DND-41 (cell line): ENCODE measurements around the gene KATNAL1.

Experiments
- EZH2 ChIP-seq: IDR thresholded peaks from 3 replicates; pipeline ENCODE4 v1.6.1; 2012; ENCODE audit warnings: borderline replicate concordance, low read depth, mild to moderate bottlenecking, moderate library complexity, low read length, inconsistent platforms; ENCODE audit not compliant: severe bottlenecking
- TF ChIP-seq, protein P1 (sequence below): IDR thresholded peaks from 2 replicates; pipeline ENCODE4 v1.5.1; 2012; ENCODE audit warnings: borderline replicate concordance, low read length, moderate library complexity, mild to moderate bottlenecking; ENCODE audit not compliant: poor library complexity, severe bottlenecking; ENCODE audit errors: extremely low read depth

GRCh38 chr13:30289533-30289932 lies 17.8 kb downstream of the KATNAL1 start:
- no peak for TF ChIP-seq EZH2
- TF ChIP-seq, protein P1, sequence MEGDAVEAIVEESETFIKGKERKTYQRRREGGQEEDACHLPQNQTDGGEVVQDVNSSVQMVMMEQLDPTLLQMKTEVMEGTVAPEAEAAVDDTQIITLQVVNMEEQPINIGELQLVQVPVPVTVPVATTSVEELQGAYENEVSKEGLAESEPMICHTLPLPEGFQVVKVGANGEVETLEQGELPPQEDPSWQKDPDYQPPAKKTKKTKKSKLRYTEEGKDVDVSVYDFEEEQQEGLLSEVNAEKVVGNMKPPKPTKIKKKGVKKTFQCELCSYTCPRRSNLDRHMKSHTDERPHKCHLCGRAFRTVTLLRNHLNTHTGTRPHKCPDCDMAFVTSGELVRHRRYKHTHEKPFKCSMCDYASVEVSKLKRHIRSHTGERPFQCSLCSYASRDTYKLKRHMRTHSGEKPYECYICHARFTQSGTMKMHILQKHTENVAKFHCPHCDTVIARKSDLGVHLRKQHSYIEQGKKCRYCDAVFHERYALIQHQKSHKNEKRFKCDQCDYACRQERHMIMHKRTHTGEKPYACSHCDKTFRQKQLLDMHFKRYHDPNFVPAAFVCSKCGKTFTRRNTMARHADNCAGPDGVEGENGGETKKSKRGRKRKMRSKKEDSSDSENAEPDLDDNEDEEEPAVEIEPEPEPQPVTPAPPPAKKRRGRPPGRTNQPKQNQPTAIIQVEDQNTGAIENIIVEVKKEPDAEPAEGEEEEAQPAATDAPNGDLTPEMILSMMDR, result no peak
